ENCODE measurements around the gene MAGEA11. TPM values are rescaled to one million over a fixed set of nuclear protein-coding genes. Genes with fewer than 3 reads are reported as not detected.

The MAGEA11 gene
- total and polyA plus RNA-seq, 4 donors = not detected

GRCh38 chrX:149712831-149713230, 971 bp downstream of the MAGEA11 start:
- no peak overlapping the region for H3K27ac ChIP-seq (ENCODE audit: low read depth in 1 of 2, low read length in 1 of 2)
- 89 to 92% methylated on average over 3 to 5 of the region's 5 CpGs for WGBS, 2 donors
- ATAC-seq (ENCODE audit: insufficient read depth, low FRiP score) = no peak

GRCh38 chrX:149713279-149714050, 1.6 kb downstream of the MAGEA11 start:
- ATAC-seq (ENCODE audit: insufficient read depth, low FRiP score) (no peak), DNase-seq (no peak)
- Histone ChIP-seq H3K9ac (ENCODE audit: insufficient read depth in 1 of 2, low read length in 2 of 2) (no peak overlapping the region), H3K36me3 (ENCODE audit: control insufficient read depth in 4 of 4, insufficient read depth in 4 of 4, low read length in 4 of 4) (no peaks in the 10 kb centered on the region), H3K9me3 (ENCODE audit: control insufficient read depth in 4 of 4, insufficient read depth in 3 of 4, low read length in 3 of 4) (peaks cover 0 to 3% (median 1%) of the 10 kb centered on the region in 4 donors), H3K4me1 (ENCODE audit: control insufficient read depth in 5 of 5, insufficient read depth in 5 of 5, low read length in 5 of 5) (no peaks in the 10 kb centered on the region), H3K27me3 (ENCODE audit: control insufficient read depth in 3 of 3, insufficient read depth in 3 of 3, low read length in 2 of 3) (peaks cover 0 to 2% (median 0%) of the 10 kb centered on the region in 3 donors), H3K27ac (ENCODE audit: low read depth in 1 of 2, low read length in 1 of 2) (no peak overlapping the region), H3K4me3 (no peak overlapping the region)
- TF ChIP-seq CTCF (IDR thresholded peaks at IDR 0.05; ENCODE audit: control extremely low read depth, extremely low read depth) = no peak
- 66 to 100% methylated on average over 2 to 5 of the region's 5 CpGs for WGBS, 2 donors

More at GRCh38 chrX:149712831-149713230, 971 bp downstream of the MAGEA11 start:
- H3K4me1 ChIP-seq (ENCODE audit: control insufficient read depth in 5 of 5, insufficient read depth in 5 of 5, low read length in 5 of 5) = no peaks in the 10 kb centered on the region
- peaks cover 0 to 3% (median 1%) of the 10 kb centered on the region in 4 donors for H3K9me3 ChIP-seq (ENCODE audit: control insufficient read depth in 4 of 4, insufficient read depth in 3 of 4, low read length in 3 of 4)
- no peak for DNase-seq
- H3K4me3 ChIP-seq = no peak overlapping the region
- peaks cover 0 to 2% (median 0%) of the 10 kb centered on the region in 3 donors for H3K27me3 ChIP-seq (ENCODE audit: control insufficient read depth in 3 of 3, insufficient read depth in 3 of 3, low read length in 2 of 3)
- no peaks in the 10 kb centered on the region for H3K36me3 ChIP-seq (ENCODE audit: control insufficient read depth in 4 of 4, insufficient read depth in 4 of 4, low read length in 4 of 4)
- TF ChIP-seq CTCF (IDR thresholded peaks at IDR 0.05; ENCODE audit: control extremely low read depth, extremely low read depth) = no peak
- no peak overlapping the region for H3K9ac ChIP-seq (ENCODE audit: insufficient read depth in 1 of 2, low read length in 2 of 2)

- no peaks in the 10 kb centered on the region for H3K4me1 ChIP-seq (ENCODE audit: control insufficient read depth in 5 of 5, insufficient read depth in 5 of 5, low read length in 5 of 5)
- no peak for ATAC-seq (ENCODE audit: insufficient read depth, low FRiP score)
- DNase-seq = no peak
- H3K36me3 ChIP-seq (ENCODE audit: control insufficient read depth in 4 of 4, insufficient read depth in 4 of 4, low read length in 4 of 4) = no peaks in the 10 kb centered on the region
- H3K4me3 ChIP-seq = no peak overlapping the region
- TF ChIP-seq CTCF (IDR thresholded peaks at IDR 0.05; ENCODE audit: control extremely low read depth, extremely low read depth) = no peak
- WGBS, 2 donors = 77 to 93% methylated on average over 2 of the region's 2 CpGs
- H3K9ac ChIP-seq (ENCODE audit: insufficient read depth in 1 of 2, low read length in 2 of 2) = no peak overlapping the region
- no peak overlapping the region for H3K27ac ChIP-seq (ENCODE audit: low read depth in 1 of 2, low read length in 1 of 2)
- peaks cover 0 to 2% (median 0%) of the 10 kb centered on the region in 3 donors for H3K27me3 ChIP-seq (ENCODE audit: control insufficient read depth in 3 of 3, insufficient read depth in 3 of 3, low read length in 2 of 3)
- peaks cover 0 to 3% (median 1%) of the 10 kb centered on the region in 4 donors for H3K9me3 ChIP-seq (ENCODE audit: control insufficient read depth in 4 of 4, insufficient read depth in 3 of 4, low read length in 3 of 4)
Measured at GRCh38 chrX:149715468-149715867, 3.6 kb downstream of the MAGEA11 start.
